SH-SY5Y (cell line): Measurements from ENCODE around the gene KASH5.

Experiments
- GATA2 ChIP-seq: IDR thresholded peaks from 2 replicates; pipeline ENCODE4 v1.6.1; 2011; ENCODE audit warnings: mild to moderate bottlenecking, low read depth, low read length
- GATA3 ChIP-seq: IDR thresholded peaks from 2 replicates; pipeline ENCODE4 v1.6.1; 2011; ENCODE audit warnings: low read depth, mild to moderate bottlenecking, low read length, moderate library complexity

DNA sequence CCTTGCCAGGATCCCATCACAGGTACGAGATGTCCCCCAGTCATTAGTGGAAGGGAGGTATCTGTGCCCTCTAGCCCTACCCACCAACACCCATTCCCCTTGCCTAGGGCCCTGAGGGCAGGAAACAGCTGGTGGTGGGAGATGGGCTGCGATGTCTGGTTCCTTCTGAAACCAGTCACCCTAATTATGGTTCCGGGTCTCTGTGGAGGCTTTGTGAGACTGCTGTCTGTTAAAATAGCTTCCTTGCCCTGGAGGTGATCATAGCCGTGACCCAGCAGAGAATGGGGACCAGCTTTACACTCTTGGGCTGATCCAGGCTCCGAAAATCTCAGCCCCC is 70.5 kb downstream of the KASH5 start:
- TF ChIP-seq GATA3 (no peak), GATA2 (no peak)
